SK-N-SH treated with all-trans-retinoic acid at 6 μM for 48 hours (cell line): ENCODE results near the gene PGF.

Experiments used
- ATAC-seq: fragments of 200-7000 bp; cut with Tn5 transposase; 3 replicates; pipeline ENCODE4 v1.9.1; 2020; ENCODE audit warnings: mild to moderate bottlenecking, moderate library complexity
- ARNTL ChIP-seq: fragments of 450-650 bp; formaldehyde crosslinking; IDR thresholded peaks from 2 replicates; pipeline ENCODE4 v1.5.0; 2020; ENCODE audit warnings: low read depth, mild to moderate bottlenecking, moderate library complexity, borderline replicate concordance
- ESRRG ChIP-seq: fragments of 250-450 bp; sonication (Bioruptor Pico); IDR thresholded peaks from 2 replicates; pipeline ENCODE4 v1.6.1; 2021; ENCODE audit warnings: mild to moderate bottlenecking
- GLIS3 ChIP-seq: fragments of 250-450 bp; sonication (Bioruptor Pico); IDR thresholded peaks from 2 replicates; pipeline ENCODE4 v1.5.0; 2020; ENCODE audit warnings: mild to moderate bottlenecking, moderate library complexity
- ISL1 ChIP-seq: fragments of 250-450 bp; sonication (Bioruptor Pico); IDR thresholded peaks from 2 replicates; pipeline ENCODE4 v2.1.2; 2022; ENCODE audit warnings: mild to moderate bottlenecking, moderate library complexity
- OSR1 ChIP-seq: fragments of 250-450 bp; sonication (Bioruptor Pico); IDR thresholded peaks from 2 replicates; pipeline ENCODE4 v1.8.0; 2022; ENCODE audit warnings: moderate library complexity, mild to moderate bottlenecking, inconsistent platforms
- PPARA ChIP-seq: fragments of 250-450 bp; sonication (Bioruptor Pico); IDR thresholded peaks from 2 replicates; pipeline ENCODE4 v1.5.0; 2020; ENCODE audit warnings: mild to moderate bottlenecking, borderline replicate concordance
- RARB ChIP-seq: fragments of 250-450 bp; sonication (Bioruptor Pico); IDR thresholded peaks from 2 replicates; pipeline ENCODE4 v1.8.0; 2021; ENCODE audit warnings: mild to moderate bottlenecking, moderate library complexity
- SNAI2 ChIP-seq: fragments of 250-450 bp; sonication (Bioruptor Pico); IDR thresholded peaks from 2 replicates; pipeline ENCODE4 v1.5.0; 2020; ENCODE audit warnings: mild to moderate bottlenecking, moderate library complexity
- TOX ChIP-seq: fragments of 250-450 bp; sonication (Bioruptor Pico); IDR thresholded peaks from 2 replicates; pipeline ENCODE4 v1.8.0; 2021; ENCODE audit warnings: mild to moderate bottlenecking, moderate library complexity, borderline replicate concordance
- ZC3H10 ChIP-seq: fragments of 250-450 bp; sonication (Bioruptor Pico); IDR thresholded peaks from 2 replicates; pipeline ENCODE4 v1.5.1; 2021; ENCODE audit warnings: mild to moderate bottlenecking, moderate library complexity
- ZFP3 ChIP-seq: fragments of 250-450 bp; sonication (Bioruptor Pico); IDR thresholded peaks from 2 replicates; pipeline ENCODE4 v1.5.0; 2020; ENCODE audit warnings: mild to moderate bottlenecking, moderate library complexity
- ZNF565 ChIP-seq: fragments of 450-650 bp; formaldehyde crosslinking; conservative IDR thresholded peaks from 2 replicates; pipeline ENCODE4 v1.5.0; 2020; ENCODE audit warnings: low read depth, mild to moderate bottlenecking, moderate library complexity
- ZNF8 ChIP-seq: fragments of 450-650 bp; formaldehyde crosslinking; IDR thresholded peaks from 2 replicates; pipeline ENCODE4 v1.5.0; 2020; ENCODE audit warnings: mild to moderate bottlenecking, moderate library complexity
- TF ChIP-seq, protein P1 (sequence below): fragments of 250-450 bp; sonication (Bioruptor Pico); IDR thresholded peaks from 2 replicates; pipeline ENCODE4 v1.8.0; 2021; ENCODE audit warnings: low read depth, mild to moderate bottlenecking, moderate library complexity, borderline replicate concordance
- TF ChIP-seq, protein P2 (sequence below): fragments of 250-450 bp; sonication (Bioruptor Pico); IDR thresholded peaks from 2 replicates; pipeline ENCODE4 v1.8.0; 2020; ENCODE audit warnings: mild to moderate bottlenecking, moderate library complexity, borderline replicate concordance
- TF ChIP-seq, protein P3 (sequence below): fragments of 250-450 bp; sonication (Bioruptor Pico); IDR thresholded peaks from 2 replicates; pipeline ENCODE4 v1.5.1; 2020; ENCODE audit warnings: low read depth, mild to moderate bottlenecking, moderate library complexity
- TF ChIP-seq, protein P4 (sequence below): fragments of 250-450 bp; sonication (Bioruptor Pico); IDR thresholded peaks from 2 replicates; pipeline ENCODE4 v1.5.0; 2020; ENCODE audit warnings: mild to moderate bottlenecking, moderate library complexity
- TF ChIP-seq, protein P5 (sequence below): fragments of 250-450 bp; sonication (Bioruptor Pico); IDR thresholded peaks from 2 replicates; pipeline ENCODE4 v1.5.1; 2021; ENCODE audit warnings: mild to moderate bottlenecking, moderate library complexity

The PGF gene

DNA sequence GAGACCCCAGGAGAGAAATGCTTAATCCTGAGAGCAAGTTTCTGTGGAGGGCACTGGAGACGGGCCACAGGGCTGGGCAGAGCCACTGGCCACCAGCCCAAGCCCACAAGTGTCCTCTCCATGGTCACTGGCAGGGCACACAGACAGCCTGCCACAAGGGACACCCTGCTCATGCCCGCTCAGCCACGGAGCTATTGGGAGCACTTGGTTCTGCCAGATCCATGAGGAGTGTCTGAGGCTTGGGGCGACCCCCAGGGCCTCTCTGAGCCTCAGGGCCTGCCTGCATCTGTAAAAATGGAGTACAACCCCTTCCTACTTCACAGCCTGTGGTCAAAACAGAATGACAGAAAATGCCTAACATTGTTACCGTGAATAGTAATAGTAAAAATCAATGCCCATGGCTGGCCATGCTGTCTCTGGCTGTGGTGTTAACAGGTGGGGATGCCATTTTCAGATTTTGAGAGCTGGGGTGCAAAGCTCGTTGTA lies 3.2 kb downstream of the PGF start (continued):
- TF ChIP-seq, protein P1, sequence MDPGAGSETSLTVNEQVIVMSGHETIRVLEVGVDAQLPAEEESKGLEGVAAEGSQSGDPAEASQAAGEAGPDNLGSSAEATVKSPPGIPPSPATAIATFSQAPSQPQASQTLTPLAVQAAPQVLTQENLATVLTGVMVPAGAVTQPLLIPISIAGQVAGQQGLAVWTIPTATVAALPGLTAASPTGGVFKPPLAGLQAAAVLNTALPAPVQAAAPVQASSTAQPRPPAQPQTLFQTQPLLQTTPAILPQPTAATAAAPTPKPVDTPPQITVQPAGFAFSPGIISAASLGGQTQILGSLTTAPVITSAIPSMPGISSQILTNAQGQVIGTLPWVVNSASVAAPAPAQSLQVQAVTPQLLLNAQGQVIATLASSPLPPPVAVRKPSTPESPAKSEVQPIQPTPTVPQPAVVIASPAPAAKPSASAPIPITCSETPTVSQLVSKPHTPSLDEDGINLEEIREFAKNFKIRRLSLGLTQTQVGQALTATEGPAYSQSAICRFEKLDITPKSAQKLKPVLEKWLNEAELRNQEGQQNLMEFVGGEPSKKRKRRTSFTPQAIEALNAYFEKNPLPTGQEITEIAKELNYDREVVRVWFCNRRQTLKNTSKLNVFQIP: no peak
- TF ChIP-seq ZC3H10 (CRISPR knock-in tag) (no peak), ARNTL (no peak), PPARA (CRISPR knock-in tag) (no peak), TOX (no peak), ZNF8 (no peak), ZNF565 (no peak), ESRRG (CRISPR knock-in tag) (no peak)
- TF ChIP-seq, protein P2, sequence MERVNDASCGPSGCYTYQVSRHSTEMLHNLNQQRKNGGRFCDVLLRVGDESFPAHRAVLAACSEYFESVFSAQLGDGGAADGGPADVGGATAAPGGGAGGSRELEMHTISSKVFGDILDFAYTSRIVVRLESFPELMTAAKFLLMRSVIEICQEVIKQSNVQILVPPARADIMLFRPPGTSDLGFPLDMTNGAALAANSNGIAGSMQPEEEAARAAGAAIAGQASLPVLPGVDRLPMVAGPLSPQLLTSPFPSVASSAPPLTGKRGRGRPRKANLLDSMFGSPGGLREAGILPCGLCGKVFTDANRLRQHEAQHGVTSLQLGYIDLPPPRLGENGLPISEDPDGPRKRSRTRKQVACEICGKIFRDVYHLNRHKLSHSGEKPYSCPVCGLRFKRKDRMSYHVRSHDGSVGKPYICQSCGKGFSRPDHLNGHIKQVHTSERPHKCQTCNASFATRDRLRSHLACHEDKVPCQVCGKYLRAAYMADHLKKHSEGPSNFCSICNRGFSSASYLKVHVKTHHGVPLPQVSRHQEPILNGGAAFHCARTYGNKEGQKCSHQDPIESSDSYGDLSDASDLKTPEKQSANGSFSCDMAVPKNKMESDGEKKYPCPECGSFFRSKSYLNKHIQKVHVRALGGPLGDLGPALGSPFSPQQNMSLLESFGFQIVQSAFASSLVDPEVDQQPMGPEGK: no peak
- TF ChIP-seq, protein P3, sequence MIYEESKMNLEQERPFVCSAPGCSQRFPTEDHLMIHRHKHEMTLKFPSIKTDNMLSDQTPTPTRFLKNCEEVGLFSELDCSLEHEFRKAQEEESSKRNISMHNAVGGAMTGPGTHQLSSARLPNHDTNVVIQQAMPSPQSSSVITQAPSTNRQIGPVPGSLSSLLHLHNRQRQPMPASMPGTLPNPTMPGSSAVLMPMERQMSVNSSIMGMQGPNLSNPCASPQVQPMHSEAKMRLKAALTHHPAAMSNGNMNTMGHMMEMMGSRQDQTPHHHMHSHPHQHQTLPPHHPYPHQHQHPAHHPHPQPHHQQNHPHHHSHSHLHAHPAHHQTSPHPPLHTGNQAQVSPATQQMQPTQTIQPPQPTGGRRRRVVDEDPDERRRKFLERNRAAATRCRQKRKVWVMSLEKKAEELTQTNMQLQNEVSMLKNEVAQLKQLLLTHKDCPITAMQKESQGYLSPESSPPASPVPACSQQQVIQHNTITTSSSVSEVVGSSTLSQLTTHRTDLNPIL (CRISPR knock-in tag): no peak

DNA sequence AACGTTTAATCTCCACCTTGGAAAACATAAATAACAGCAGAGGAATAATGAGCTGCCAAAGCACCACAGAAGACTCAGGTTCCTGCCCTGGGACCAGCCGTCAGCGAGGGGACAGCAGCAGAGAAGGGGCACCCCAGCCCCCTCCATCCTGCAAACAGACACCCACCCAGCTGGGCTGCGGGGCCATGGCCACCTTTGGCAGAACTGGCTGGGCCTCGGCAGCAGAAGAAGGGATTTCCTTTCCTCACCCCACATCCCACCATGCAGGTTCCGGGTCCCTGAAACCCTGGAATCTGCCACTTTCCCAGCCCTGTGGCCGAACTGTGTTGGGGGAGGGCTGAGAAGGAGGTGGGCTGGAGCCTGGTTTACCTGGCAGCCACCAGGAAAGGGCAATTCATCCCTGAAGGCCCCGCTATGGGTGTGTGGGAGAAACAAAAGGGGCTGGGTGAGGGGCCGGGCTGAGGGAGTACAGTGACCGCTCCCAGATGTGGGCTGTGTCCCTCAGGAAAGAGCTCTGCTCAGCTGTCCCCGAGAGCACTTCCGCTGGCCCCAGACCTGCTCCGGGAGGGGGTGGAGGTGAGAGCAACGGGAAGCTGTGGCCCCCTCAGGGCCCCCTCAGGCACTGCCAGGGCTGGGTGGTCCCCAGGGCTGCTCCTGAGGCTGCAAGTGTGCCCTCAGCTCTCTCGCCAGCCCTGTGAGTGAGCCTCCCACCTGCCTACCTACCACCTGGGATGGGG lies 3.8 kb downstream of the PGF start:
- no peak for TF ChIP-seq ARNTL
- TF ChIP-seq ZNF8: no peak
- TF ChIP-seq SNAI2: no peak
- TF ChIP-seq, protein P3 (CRISPR knock-in tag): no peak
- TF ChIP-seq, protein P4, sequence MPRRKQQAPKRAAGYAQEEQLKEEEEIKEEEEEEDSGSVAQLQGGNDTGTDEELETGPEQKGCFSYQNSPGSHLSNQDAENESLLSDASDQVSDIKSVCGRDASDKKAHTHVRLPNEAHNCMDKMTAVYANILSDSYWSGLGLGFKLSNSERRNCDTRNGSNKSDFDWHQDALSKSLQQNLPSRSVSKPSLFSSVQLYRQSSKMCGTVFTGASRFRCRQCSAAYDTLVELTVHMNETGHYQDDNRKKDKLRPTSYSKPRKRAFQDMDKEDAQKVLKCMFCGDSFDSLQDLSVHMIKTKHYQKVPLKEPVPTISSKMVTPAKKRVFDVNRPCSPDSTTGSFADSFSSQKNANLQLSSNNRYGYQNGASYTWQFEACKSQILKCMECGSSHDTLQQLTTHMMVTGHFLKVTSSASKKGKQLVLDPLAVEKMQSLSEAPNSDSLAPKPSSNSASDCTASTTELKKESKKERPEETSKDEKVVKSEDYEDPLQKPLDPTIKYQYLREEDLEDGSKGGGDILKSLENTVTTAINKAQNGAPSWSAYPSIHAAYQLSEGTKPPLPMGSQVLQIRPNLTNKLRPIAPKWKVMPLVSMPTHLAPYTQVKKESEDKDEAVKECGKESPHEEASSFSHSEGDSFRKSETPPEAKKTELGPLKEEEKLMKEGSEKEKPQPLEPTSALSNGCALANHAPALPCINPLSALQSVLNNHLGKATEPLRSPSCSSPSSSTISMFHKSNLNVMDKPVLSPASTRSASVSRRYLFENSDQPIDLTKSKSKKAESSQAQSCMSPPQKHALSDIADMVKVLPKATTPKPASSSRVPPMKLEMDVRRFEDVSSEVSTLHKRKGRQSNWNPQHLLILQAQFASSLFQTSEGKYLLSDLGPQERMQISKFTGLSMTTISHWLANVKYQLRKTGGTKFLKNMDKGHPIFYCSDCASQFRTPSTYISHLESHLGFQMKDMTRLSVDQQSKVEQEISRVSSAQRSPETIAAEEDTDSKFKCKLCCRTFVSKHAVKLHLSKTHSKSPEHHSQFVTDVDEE (CRISPR knock-in tag): no peak
- no peak for TF ChIP-seq ESRRG (CRISPR knock-in tag)
- no peak for TF ChIP-seq ZNF565
- no peak for TF ChIP-seq RARB
- TF ChIP-seq, protein P5, sequence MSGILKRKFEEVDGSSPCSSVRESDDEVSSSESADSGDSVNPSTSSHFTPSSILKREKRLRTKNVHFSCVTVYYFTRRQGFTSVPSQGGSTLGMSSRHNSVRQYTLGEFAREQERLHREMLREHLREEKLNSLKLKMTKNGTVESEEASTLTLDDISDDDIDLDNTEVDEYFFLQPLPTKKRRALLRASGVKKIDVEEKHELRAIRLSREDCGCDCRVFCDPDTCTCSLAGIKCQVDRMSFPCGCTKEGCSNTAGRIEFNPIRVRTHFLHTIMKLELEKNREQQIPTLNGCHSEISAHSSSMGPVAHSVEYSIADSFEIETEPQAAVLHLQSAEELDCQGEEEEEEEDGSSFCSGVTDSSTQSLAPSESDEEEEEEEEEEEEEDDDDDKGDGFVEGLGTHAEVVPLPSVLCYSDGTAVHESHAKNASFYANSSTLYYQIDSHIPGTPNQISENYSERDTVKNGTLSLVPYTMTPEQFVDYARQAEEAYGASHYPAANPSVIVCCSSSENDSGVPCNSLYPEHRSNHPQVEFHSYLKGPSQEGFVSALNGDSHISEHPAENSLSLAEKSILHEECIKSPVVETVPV (CRISPR knock-in tag): no peak
- TF ChIP-seq ZFP3 (CRISPR knock-in tag): no peak
- no peak for TF ChIP-seq ISL1
- no peak for TF ChIP-seq OSR1 (CRISPR knock-in tag)
- TF ChIP-seq GLIS3 (CRISPR knock-in tag): no peak
- no peak for TF ChIP-seq ZC3H10 (CRISPR knock-in tag)
- TF ChIP-seq, protein P1: no peak
- TF ChIP-seq, protein P2: no peak
- no peak for ATAC-seq
